SK-N-DZ (cell line): ENCODE measurements around the gene MPP2.
"Not testable (repeated sequence)": the region's sequence is repeated elsewhere in the genome, so short reads cannot be mapped to it uniquely, and the experiment has no call there.

Experiments used
- DNase-seq: peaks from one replicate; pipeline ENCODE4 v3.0.0-alpha.2; 2015; ENCODE audit warnings: low spot score

The MPP2 gene

DNA sequence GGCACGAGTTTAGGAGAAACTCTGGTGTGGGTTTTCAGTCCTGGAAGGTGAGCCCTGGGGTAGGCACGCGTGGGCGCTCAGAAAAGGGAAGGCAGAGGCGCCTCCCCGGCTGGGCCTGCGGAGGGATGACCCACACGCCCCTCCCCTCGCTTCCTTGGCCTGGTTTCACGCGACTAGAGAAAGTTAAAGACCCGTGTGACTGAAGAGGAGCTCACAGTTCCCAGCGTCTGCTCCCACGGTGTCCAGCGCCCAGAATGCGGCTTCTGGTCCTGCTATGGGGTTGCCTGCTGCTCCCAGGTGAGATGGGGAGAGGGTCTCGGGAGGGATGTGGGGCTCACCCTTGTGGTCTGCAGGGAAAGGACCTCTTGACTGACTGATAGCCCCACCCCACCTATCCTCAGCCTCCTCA is 60.4 kb downstream of the MPP2 start, which contains the start of gene CD300LG:
Gene CD300LG (plus strand): TSS at position 214 of the 409 bp plus-strand sequence. CDS start 41 bp downstream, at position 255.
- DNase-seq, result no peak

- peak; percentile 67 for DNase-seq
Observed at GRCh38 chr17:43846221-43846712, 61.1 kb downstream of the MPP2 start.

DNA sequence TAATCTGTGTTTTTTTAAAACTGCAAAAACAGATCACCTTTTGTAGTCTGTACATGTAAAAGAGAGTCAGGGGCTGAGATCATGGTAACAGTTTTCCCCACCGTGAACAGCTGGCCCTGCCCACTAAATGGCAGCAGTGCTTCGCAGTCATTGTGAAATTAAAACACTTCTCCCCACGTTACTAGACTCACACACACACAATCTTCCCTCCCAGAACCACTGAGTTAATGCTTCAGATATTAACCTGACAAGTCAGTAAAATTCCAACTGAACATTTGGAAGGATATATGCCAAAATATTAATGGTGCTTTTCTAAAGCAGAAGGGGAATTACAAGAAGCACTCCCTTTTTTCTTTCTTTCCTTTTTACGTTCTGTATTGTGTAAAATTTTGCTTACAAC is 61.6 kb downstream of the MPP2 start:
- no peak for DNase-seq

GRCh38 chr17:43844241-43844640 is 63.1 kb downstream of the MPP2 start:
- no peak for DNase-seq

DNA sequence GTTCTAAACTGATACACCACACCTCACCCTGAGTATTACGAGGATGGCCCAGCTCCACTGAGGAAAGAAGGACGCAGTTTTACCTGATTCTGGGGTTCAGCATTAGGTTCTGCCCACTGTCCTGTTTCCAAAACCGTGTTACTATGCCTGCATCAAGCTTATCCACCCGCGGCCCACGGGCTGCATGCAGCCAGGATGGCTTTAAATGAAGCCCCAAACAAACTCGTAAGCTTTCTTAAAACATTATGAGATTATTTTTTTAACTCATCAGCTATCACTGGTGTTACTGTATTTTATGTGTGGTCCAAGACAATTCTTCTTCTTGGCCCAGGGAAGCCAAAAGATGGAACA is 64.4 kb downstream of the MPP2 start:
- DNase-seq, result no peak

DNA sequence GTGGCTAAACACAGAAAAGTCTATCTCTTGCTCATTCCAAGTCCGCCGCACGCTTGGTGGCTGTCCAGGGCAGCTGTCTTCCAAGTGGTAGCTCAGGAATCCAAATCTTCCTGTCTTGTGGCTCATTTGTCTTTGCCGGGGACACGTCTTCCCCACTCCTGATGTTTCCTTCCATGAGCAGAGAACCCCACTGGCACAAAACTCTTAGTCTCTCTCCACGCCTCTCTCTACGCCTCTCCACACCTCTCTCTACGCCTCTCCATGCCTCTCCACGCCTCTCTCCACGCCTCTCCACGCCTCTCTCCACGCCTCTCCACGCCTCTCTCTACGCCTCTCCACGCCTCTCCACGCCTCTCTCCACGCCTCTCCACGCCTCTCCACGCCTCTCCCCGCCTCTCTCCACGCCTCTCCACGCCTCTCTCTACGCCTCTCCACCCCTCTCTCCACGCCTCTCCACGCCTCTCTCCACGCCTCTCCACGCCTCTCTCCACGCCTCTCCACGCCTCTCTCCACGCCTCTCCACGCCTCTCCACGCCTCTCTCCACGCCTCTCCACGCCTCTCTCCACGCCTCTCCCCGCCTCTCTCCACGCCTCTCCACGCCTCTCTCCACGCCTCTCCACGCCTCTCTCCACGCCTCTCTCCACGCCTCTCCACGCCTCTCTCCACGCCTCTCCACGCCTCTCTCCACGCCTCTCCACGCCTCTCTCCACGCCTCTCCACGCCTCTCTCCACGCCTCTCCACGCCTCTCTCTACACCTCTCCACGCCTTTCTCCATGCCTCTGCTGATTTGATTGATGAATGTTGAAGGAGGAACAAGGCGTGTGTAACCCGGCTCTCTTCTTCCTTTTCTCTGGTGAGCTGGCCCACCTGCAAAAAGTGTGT is 65.0 kb downstream of the MPP2 start:
- not testable (repeated sequence) for DNase-seq

GRCh38 chr17:43841282-43841681 is 66.1 kb downstream of the MPP2 start:
- DNase-seq, result no peak

- no peak for DNase-seq
Observed at GRCh38 chr17:43840814-43841213, 66.5 kb downstream of the MPP2 start.

DNA sequence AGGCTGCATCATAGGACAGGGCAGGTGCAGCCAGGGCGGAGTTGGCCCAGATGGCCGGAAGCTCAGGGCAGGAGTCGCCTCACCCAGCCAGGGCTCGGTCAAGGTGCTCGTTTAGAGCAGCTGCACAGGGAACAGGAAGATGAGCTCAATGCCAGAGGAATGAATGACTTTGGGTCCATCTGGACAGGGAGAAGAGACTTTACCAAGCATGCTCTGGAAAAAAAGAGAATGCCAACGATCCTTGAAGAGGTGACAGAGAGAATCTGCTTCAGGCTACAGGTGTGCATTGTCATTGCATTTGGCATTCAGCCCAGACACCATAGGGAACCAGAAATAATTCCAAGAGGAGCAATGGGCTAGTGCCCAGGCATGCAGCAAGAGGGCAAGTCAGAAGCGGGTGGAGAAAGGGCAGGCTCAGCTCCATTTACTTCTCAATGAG is 67.6 kb downstream of the MPP2 start:
- no peak for DNase-seq

GRCh38 chr17:43834106-43834505 is 73.2 kb downstream of the MPP2 start:
- no peak for DNase-seq

DNA sequence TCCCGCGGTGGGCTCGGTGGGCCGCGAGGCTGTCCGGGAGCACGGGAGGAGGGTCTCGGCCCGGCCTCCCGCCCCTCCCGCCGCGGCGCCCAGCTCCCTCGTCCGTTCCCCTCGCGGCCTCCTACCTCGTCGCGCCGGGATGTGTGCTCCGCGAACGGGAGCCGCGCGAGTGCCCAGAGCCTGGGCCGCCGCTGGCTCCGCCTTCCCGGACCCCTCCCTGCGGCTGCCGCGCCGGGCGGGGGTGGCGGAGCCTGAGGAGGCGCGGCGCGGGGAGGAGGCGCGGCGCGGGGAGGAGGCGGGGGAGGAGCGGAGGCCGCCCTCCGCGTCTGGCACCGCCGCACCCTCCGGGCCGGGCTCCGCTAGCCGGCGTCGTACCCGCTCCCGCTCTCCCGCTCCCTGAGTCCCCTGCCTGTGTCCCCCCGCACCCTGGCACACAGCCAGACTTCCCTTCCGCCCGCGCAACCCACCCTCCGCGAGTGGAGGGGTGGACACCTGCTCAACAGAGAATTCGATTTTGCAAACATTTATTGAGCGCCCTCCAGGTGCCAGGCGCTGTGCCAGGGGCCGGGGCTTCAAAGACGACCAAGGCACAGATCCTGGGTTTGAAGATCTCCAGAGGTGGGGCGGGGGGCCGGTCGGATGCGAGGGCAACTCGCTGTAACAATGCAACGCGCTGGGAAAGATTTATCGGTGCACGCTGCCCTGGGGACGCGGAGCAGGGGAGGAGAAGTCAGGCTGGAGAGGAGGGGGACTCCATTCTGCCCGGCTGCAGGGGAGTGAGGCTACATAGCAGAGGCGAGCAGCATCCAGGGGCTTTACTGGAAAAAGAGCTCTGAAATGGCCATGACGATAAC is 74.1 kb downstream of the MPP2 start, which contains the start of gene MPP3:
Gene MPP3 (minus strand): TSS at position 171 of the 854 bp plus-strand sequence. CDS start 1,240 bp downstream, outside the sequence.
- DNase-seq, result peak; percentile 77

GRCh38 chr17:43832168-43832975 is 75.0 kb downstream of the MPP2 start:
- peak; percentile 45 for DNase-seq

- DNase-seq, result no peak
Observed at GRCh38 chr17:43831633-43832032, 75.7 kb downstream of the MPP2 start.

- no peak for DNase-seq
Observed at GRCh38 chr17:43830510-43831140, 76.7 kb downstream of the MPP2 start.

DNA sequence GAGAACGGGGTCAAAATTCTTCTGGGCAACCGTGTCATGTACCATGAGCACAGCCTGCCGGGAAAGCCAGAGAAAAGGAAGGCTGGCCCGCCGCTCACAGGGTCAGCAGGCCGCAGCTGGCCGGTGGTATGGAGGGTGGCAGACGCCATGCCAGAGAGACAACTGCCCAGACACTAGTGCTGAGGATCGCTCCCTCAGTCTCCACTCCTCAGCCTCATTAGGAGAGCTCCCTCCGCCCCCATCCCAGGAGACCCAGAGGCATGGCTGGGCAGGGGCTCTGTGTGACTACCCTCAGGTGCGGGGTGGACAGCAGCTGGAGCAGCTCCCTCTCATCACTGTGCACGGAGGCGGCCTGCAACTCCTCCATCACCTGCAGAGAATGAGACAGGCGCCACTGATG is 77.6 kb downstream of the MPP2 start:
- DNase-seq, result no peak

GRCh38 chr17:43827596-43827995 is 79.7 kb downstream of the MPP2 start:
- no peak for DNase-seq

DNA sequence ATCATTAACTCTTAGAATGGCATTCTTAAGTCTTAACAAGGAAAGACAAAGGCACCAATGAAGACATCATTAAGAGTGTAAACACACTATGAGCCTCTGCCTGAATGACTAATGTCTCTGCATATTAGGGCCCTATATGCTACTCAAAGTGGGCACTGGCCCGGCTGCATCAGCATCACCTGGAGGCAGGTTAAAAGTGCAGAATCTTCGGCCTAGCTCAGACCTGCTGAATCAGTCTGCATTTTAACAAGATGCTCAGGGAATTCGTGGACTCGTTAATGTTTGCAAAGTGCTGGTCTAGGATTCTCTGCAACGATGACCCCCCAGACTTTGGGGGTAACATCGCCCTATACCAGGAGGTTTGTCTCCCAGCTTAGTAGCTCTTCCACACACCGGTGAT is 81.1 kb downstream of the MPP2 start:
- DNase-seq, result no peak

- DNase-seq, result no peak
Observed at GRCh38 chr17:43825567-43825966, 81.8 kb downstream of the MPP2 start.
